CD4-positive, alpha-beta memory T cell (primary cell): ENCODE measurements around the gene TARM1. TPM values are rescaled to one million over a fixed set of nuclear protein-coding genes. Genes with fewer than 3 reads are reported as not detected.
"Not testable (repeated sequence)": the region's sequence is repeated elsewhere in the genome, so short reads cannot be mapped to it uniquely, and the experiment has no call there.

Experiments used
- CTCF ChIA-PET: fragments of 350-600 bp; sonication (Branson Sonifier 250); formaldehyde crosslinking; loops from one replicate; lab custom pipeline; 2021; ENCODE audit warnings: inconsistent platforms; ENCODE audit not compliant: partially characterized antibody; lab: Charles Lee
- POLR2A ChIA-PET: fragments of 350-600 bp; sonication (Branson Sonifier 250); formaldehyde crosslinking; loops from one replicate; lab custom pipeline; 2021; ENCODE audit not compliant: partially characterized antibody; lab: Charles Lee
- DNase-seq, 5 donors: peaks; one replicate each; pipeline versions ENCODE4 v3.0.0 to v3.0.0-alpha.2; 2020 to 2022; ENCODE audit warnings: mixed read lengths in 1 of 5
- H3K27ac ChIP-seq: one replicate; pipeline ENCODE4 v1.7.0; 2013; ENCODE audit warnings: low read depth, low read length
- H3K27me3 ChIP-seq: 2 replicates; pipeline ENCODE4 v1.7.0; 2013; ENCODE audit warnings: mild to moderate bottlenecking, low read length, moderate library complexity; ENCODE audit not compliant: insufficient read depth
- H3K36me3 ChIP-seq: 2 replicates; pipeline ENCODE4 v1.7.0; 2013; ENCODE audit warnings: mild to moderate bottlenecking, low read length, moderate library complexity; ENCODE audit not compliant: insufficient read depth
- H3K4me1 ChIP-seq: 2 replicates; pipeline ENCODE4 v1.7.0; 2013; ENCODE audit warnings: mild to moderate bottlenecking, low read length, moderate library complexity; ENCODE audit not compliant: insufficient read depth
- H3K4me3 ChIP-seq, 2 donors: one replicate each; pipeline ENCODE4 v1.7.0; 2013; ENCODE audit warnings: low read length in 2 of 2, mild to moderate bottlenecking in 1 of 2
- H3K9me3 ChIP-seq, 2 donors: one replicate each; pipeline ENCODE4 v1.7.0; 2013; ENCODE audit warnings: low read length in 2 of 2, control low read depth in 1 of 2; ENCODE audit not compliant: control insufficient read depth in 1 of 2
- H3K27ac Mint-ChIP-seq, 7 donors: one replicate each; pipeline ENCODE4 v1.8.0; 2020 to 2021; ENCODE audit warnings: mixed read lengths in 7 of 7, mild to moderate bottlenecking in 6 of 7, inconsistent platforms in 3 of 7, moderate library complexity in 3 of 7
- H3K27me3 Mint-ChIP-seq, 2 donors: one replicate each; pipeline ENCODE4 v1.8.0; 2020 to 2021; ENCODE audit warnings: mixed read lengths in 2 of 2
- H3K36me3 Mint-ChIP-seq, 2 donors: one replicate each; pipeline ENCODE4 v1.8.0; 2020 to 2021; ENCODE audit warnings: mixed read lengths in 2 of 2, inconsistent platforms in 1 of 2, mild to moderate bottlenecking in 1 of 2
- H3K4me1 Mint-ChIP-seq, 4 donors: one replicate each; pipeline ENCODE4 v1.8.0; 2020 to 2021; ENCODE audit warnings: mixed read lengths in 4 of 4, mild to moderate bottlenecking in 1 of 4
- H3K4me3 Mint-ChIP-seq, 8 donors: one replicate each; pipeline ENCODE4 v1.8.0; 2020 to 2021; ENCODE audit warnings: mixed read lengths in 8 of 8, mild to moderate bottlenecking in 7 of 8, moderate library complexity in 6 of 8, inconsistent platforms in 3 of 8
- H3K9me3 Mint-ChIP-seq, 8 donors: one replicate each; pipeline ENCODE4 v1.8.0; 2020 to 2021; ENCODE audit warnings: mixed read lengths in 8 of 8, mild to moderate bottlenecking in 5 of 8, inconsistent platforms in 3 of 8, moderate library complexity in 1 of 8
- intact Hi-C: fragments of 100-400 bp; cut with micrococcal nuclease; formaldehyde crosslinking; loops from one replicate; pipeline ENCODE4 v1.15.1; 2023
- polyA plus RNA-seq, 2 donors: library from polyadenylated mRNA; unstranded; fragments of 300-500 nt; fragmentation: Illumina TruSeq; gene quantifications; one replicate each; pipeline ENCODE4 v1.2.3, GENCODE V29; 2021
- total RNA-seq, 2 experiments: library from RNA; stranded (reverse); gene quantifications; one replicate each; pipeline ENCODE4 v1.2.3, GENCODE V29; 2021

The TARM1 gene
- total and polyA plus RNA-seq, 4 experiments from 2014 or later = not detected

DNA sequence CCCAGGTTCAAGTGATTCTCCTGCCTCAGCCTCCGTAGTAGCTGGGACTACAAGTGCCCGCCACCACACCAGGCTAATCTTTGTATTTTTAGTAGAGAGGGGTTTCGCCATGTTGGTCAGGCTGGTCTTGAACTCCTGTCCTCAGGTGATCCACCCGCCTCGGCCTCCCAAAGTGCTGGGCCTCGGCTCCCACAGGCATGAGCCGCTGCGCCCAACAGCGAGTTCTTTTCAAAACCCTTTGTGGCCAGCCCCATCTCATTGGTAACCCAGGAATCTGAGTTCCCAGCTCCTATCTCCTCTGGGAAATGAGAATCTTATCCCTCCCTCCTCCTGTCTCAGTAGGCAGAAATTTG is 18.7 kb upstream of the TARM1 start:
- H3K4me3 Mint-ChIP-seq, H3K27me3 Mint-ChIP-seq, H3K27ac Mint-ChIP-seq, H3K27ac ChIP-seq, POLR2A ChIA-PET, H3K27me3 ChIP-seq, H3K36me3 Mint-ChIP-seq, H3K36me3 ChIP-seq, H3K9me3 Mint-ChIP-seq, DNase-seq, H3K4me3 ChIP-seq, H3K9me3 ChIP-seq: not testable (repeated sequence)
- CTCF ChIA-PET = interaction anchor here (0.6 kb wide), 1 partner anchor 1305 kb away, joined by 4 read pairs; no protein-coding TSS in a partner anchor
- intact Hi-C loops = loop anchor here (10.0 kb wide), 1 partner anchor 1555 kb away; the partner anchor contains the start of gene U2AF2
- peaks cover 30% of the 10 kb centered on the region for H3K4me1 ChIP-seq
- H3K4me1 Mint-ChIP-seq = peaks cover 14 to 35% (median 19%) of the 10 kb centered on the region in 4 donors

DNA sequence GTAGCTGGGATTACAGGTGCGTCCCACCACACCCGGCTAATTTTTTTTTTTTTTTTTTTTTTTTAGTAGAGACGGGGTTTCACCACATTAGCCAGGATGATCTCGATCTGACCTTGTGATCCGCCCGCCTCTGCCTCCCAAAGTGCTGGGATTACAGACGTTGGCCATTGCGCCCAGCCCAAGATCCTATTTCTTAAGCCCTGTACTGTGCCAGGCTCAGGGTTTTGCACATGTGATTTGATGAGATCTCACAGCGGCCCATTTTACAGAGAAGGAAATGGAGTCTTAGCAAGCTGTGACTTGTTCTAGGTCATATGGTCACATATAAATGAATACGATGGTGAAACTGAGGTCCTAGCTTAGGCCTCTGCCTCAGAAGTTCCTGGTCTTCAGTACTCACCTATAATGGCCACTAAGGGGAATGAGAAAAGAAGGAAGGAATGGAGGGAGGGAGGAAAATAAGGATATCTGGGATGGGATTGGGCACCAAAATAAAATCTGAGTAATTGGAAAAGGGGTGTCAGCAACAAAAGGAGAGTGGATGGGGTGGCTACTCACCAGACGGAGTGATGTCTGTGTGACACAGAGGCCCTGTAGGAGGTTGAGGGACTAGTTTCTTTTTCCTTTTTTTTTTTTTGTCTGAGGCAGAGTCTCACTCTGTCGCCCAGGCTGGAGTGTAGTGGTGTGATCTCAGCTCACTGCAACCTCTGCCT is 18.2 kb upstream of the TARM1 start:
- ChIA-PET POLR2A (interaction anchor here (1.4 to 6.2 kb wide), 2 partner anchors 16 to 60 kb away, joined by 5 to 49 read pairs; partner anchors contain the start of genes LENG1, PRPF31 and TFPT), CTCF (interaction anchor here (0.6 kb wide), 1 partner anchor 1305 kb away, joined by 4 read pairs; no protein-coding TSS in a partner anchor)
- Histone ChIP-seq H3K4me1 (peaks cover 27% of the 10 kb centered on the region), H3K9me3 (no peaks in the 10 kb centered on the region), H3K4me3 (no peak overlapping the region), H3K27me3 (no peaks in the 10 kb centered on the region), H3K36me3 (no peaks in the 10 kb centered on the region), H3K27ac (no peak overlapping the region)
- Mint-ChIP-seq H3K9me3 (no peaks in the 10 kb centered on the region), H3K27ac (peak overlapping the region in 1 of 7 donors; percentile 77), H3K4me1 (peaks cover 13 to 37% (median 19%) of the 10 kb centered on the region in 4 donors), H3K36me3 (peaks cover 0 to 6% of the 10 kb centered on the region in 2 donors), H3K27me3 (peaks cover 3% of the 10 kb centered on the region in 2 donors), H3K4me3 (no peak overlapping the region)
- DNase-seq = no peak
- intact Hi-C loops = no loop called here

DNA sequence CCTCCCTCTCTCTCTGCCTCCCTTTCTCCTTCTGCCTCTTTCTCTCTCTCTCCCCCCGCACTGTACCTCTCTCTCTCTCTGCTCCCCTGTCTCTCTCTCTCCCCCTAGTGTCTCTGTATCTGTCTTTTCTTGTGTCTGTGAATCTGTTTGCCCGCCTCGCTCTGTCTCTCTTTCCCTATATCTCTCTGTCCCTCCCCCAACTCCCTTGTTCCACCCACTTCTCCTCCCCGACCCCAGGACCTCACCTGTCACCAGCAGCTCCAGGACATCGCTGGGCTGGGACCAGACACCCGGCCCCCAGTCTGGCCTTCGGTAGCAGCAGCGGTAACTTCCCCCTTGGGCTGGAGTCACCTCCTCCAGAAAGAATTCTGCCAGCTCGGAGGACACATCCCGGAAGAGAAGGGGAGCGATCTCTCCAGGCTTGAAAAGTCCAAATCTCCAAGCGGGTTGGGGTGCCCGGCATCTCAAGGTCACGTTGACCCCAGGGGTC is 15.5 kb upstream of the TARM1 start:
- Histone ChIP-seq H3K27ac (no peak overlapping the region), H3K27me3 (no peaks in the 10 kb centered on the region), H3K4me1 (peaks cover 13% of the 10 kb centered on the region), H3K36me3 (no peaks in the 10 kb centered on the region), H3K9me3 (no peaks in the 10 kb centered on the region), H3K4me3 (no peak overlapping the region)
- peaks cover 6 to 7% of the 10 kb centered on the region in 2 donors for H3K27me3 Mint-ChIP-seq
- ChIA-PET CTCF (interaction anchor here (0.6 to 2.2 kb wide), 4 partner anchors 10 to 304 kb away, joined by 3 to 11 read pairs (median 3); partner anchors contain the start of genes PRPF31 and TFPT), POLR2A (interaction anchor here (6.2 kb wide), 1 partner anchor 18 kb away, joined by 49 read pairs; the partner anchor contains the start of genes PRPF31 and TFPT)
- DNase-seq = peak in 4 of 5 donors; percentile 30 to 50 (median 43)
- H3K27ac Mint-ChIP-seq = peak overlapping the region; percentile 45 to 91 (median 82)
- no peaks in the 10 kb centered on the region for H3K36me3 Mint-ChIP-seq
- peaks cover 0 to 2% (median 0%) of the 10 kb centered on the region in 8 donors for H3K9me3 Mint-ChIP-seq
- intact Hi-C loops = loop anchor here (1.0 kb wide), 1 partner anchor 227 kb away; no protein-coding TSS in a partner anchor
- peaks cover 8 to 20% (median 10%) of the 10 kb centered on the region in 4 donors for H3K4me1 Mint-ChIP-seq
- peak overlapping the region; percentile 29 to 87 (median 62) for H3K4me3 Mint-ChIP-seq

DNA sequence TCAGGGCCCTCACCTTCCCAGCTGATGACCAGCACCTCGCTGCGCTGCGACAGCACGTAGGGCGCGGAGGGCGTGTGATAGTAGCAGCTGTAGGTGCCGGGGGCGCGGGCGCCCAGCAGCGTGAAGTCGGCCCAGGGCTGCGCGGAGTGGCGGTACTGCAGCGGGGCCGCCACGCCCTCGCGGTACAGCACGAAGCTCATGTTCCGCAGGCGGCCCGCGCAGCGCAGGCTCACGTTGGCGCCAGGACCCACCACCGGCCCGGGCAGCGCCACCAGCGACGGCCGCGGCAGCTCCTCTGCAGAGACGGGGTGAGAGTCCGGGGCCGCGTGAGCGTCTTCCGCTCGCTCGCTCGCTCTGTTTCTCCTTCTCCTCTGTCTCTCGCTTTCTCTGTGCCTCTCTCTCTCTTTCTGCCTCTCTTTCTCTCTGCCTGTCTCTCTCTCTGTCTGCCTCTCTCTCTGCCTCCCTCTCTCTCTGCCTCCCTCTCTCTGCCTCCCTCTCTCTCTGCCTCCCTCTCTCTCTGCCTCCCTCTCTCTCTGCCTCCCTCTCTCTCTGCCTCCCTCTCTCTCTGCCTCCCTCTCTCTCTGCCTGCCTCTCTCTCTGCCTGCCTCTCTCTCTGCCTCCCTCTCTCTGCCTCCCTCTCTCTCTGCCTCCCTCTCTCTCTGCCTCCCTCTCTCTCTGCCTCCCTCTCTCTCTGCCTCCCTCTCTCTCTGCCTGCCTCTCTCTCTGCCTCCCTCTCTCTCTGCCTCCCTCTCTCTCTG is 14.9 kb upstream of the TARM1 start:
- Mint-ChIP-seq H3K4me1 (peaks cover 5 to 20% (median 9%) of the 10 kb centered on the region in 4 donors), H3K27ac (peak overlapping the region; percentile 80 to 91 (median 88)), H3K4me3 (peak overlapping the region; percentile 72 to 87 (median 86))
- DNase-seq = peak; percentile 44 to 61 (median 51)
- H3K27me3 ChIP-seq, H3K9me3 ChIP-seq, H3K27me3 Mint-ChIP-seq, H3K9me3 Mint-ChIP-seq, H3K36me3 ChIP-seq, H3K36me3 Mint-ChIP-seq: not testable (repeated sequence)
- intact Hi-C loops = loop anchor here (1.0 kb wide), 1 partner anchor 227 kb away; no protein-coding TSS in a partner anchor
- peak overlapping the region; percentile 29 for H3K27ac ChIP-seq
- peaks cover 13% of the 10 kb centered on the region for H3K4me1 ChIP-seq
- CTCF ChIA-PET = interaction anchor here (0.6 to 1.0 kb wide), 7 partner anchors 10 to 303 kb away, joined by 3 to 5 read pairs (median 3); partner anchors contain the start of genes PRPF31 and TFPT
- peak overlapping the region in 1 of 2 donors; percentile 41 for H3K4me3 ChIP-seq
- POLR2A ChIA-PET = interaction anchor here (0.6 to 6.2 kb wide), 6 partner anchors 10 to 95 kb away, joined by 3 to 49 read pairs (median 4); partner anchors contain the start of genes CNOT3, LENG1, MBOAT7 and PRPF31

DNA sequence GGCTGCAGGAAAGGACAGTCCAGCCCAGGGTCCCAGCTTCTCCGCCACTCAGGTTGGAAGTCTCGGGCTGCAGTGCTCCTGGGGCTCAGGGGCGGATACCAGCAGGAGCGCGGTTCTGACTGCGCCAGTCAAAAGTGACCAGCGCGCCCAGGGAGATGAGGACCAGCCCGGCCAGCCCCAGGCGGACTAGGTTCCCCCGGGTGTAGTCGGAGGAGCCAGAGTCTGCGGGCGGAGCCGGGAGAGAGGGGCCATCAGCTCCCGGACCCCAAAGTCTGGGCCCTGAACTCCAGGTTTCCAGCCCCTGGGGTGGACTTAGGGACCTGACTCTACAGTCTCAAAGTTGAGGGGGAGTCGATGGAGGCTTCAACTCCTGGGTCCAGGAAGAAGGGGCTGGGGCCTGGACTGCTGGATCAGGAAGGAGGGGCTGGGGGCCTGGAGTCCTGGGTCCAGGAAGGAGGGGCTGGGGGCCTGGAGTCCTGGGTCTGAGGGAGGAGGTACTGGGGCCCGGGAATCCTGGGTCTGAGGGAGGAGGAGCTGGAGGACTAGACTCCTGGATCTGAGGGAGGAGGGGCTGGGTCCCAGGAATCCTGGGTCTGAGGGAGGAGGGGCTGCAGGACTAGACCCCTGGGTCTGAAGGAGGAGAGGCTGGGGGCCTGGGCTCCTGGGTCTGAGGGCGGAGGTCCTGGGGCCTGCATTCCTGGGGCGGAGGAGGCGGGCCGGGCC is 14.1 kb upstream of the TARM1 start:
- intact Hi-C loops = no loop called here
- Mint-ChIP-seq H3K9me3 (peaks cover 0 to 2% (median 0%) of the 10 kb centered on the region in 8 donors), H3K27me3 (peaks cover 8% of the 10 kb centered on the region in 2 donors), H3K4me1 (peaks cover 5 to 20% (median 9%) of the 10 kb centered on the region in 4 donors), H3K27ac (peak overlapping the region in 1 of 7 donors; percentile 66), H3K36me3 (no peaks in the 10 kb centered on the region), H3K4me3 (peak overlapping the region in 4 of 8 donors; percentile 4 to 72 (median 50))
- ChIA-PET CTCF (interaction anchor here (0.8 to 1.0 kb wide), 6 partner anchors 9 to 254 kb away, joined by 3 to 5 read pairs (median 4); partner anchors contain the start of genes PRPF31 and TFPT), POLR2A (interaction anchor here (0.6 to 6.2 kb wide), 6 partner anchors 9 to 95 kb away, joined by 3 to 49 read pairs (median 4); partner anchors contain the start of genes CNOT3, LENG1, MBOAT7 and PRPF31)
- H3K27ac ChIP-seq = peak overlapping the region; percentile 29
- no peaks in the 10 kb centered on the region for H3K9me3 ChIP-seq
- H3K4me1 ChIP-seq = peaks cover 13% of the 10 kb centered on the region
- peak overlapping the region in 1 of 2 donors; percentile 41 for H3K4me3 ChIP-seq
- H3K36me3 ChIP-seq = no peaks in the 10 kb centered on the region
- DNase-seq = no peak
- no peaks in the 10 kb centered on the region for H3K27me3 ChIP-seq

DNA sequence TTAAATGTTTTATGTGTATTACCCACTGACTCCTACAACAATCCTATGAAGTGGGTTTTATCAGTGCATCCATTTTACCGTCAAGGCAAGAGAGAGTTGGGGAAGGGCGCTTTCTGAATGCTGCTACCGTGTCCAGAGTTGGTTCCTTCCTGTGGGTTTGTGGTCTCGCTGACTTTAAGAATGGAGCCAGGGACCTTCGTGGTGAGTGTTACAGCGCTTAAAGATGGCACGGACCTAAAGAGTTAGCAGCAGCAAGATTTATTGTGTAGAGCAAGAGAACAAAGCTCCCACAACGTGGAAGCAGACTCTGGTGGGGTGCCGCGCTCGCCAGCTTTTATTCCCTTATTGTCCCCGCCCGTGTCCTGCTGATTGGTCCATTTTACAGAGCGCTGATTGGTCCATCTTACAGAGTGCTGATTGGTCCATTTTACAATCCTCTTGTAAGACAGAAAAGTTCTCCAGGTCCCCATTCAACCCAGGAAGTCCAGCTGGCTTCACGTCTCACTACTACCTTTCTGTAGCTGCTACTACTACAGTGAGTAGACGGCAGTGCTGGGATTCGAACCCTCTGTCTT is 13.3 kb upstream of the TARM1 start:
- peaks cover 0 to 2% (median 0%) of the 10 kb centered on the region in 8 donors for H3K9me3 Mint-ChIP-seq

More for the DNA sequence above, 13.3 kb upstream of the TARM1 start:
- no peaks in the 10 kb centered on the region for H3K36me3 ChIP-seq
- Mint-ChIP-seq H3K27me3 (peaks cover 8 to 9% of the 10 kb centered on the region in 2 donors), H3K4me1 (peaks cover 5 to 20% (median 9%) of the 10 kb centered on the region in 4 donors), H3K4me3 (peak overlapping the region in 4 of 8 donors; percentile 29 to 57 (median 46)), H3K27ac (peak overlapping the region in 1 of 7 donors; percentile 66), H3K36me3 (no peaks in the 10 kb centered on the region)
- H3K9me3 ChIP-seq = no peaks in the 10 kb centered on the region
- H3K27ac ChIP-seq = no peak overlapping the region
- peaks cover 13% of the 10 kb centered on the region for H3K4me1 ChIP-seq
- intact Hi-C loops = no loop called here
- ChIA-PET POLR2A (interaction anchor here (2.0 to 6.2 kb wide), 2 partner anchors 21 to 42 kb away, joined by 19 to 49 read pairs; partner anchors contain the start of genes CNOT3, PRPF31 and TFPT), CTCF (no interaction called here)
- H3K27me3 ChIP-seq = no peaks in the 10 kb centered on the region
- DNase-seq = no peak
- no peak overlapping the region for H3K4me3 ChIP-seq
